H1 (cell line): ENCODE data around the gene MAJIN. TPM values are rescaled to one million over a fixed set of nuclear protein-coding genes. Genes with fewer than 3 reads are reported as not detected.

Experiments
- CTCF ChIA-PET: fragments of 300-600 bp; sonication (Branson Sonifier 250); formaldehyde crosslinking; loops from one replicate; lab custom pipeline; 2021; ENCODE audit not compliant: partially characterized antibody; lab: Charles Lee
- POLR2A ChIA-PET: fragments of 300-600 bp; sonication (Branson Sonifier 250); formaldehyde crosslinking; loops from one replicate; lab custom pipeline; 2021; ENCODE audit warnings: inconsistent platforms; ENCODE audit not compliant: partially characterized antibody; lab: Charles Lee
- DNase-seq, 2 experiments: peaks; one replicate each; pipeline versions ENCODE4 v3.0.0 to v3.0.0-alpha.2; 2010 to 2022; ENCODE audit warnings: low spot score in 2 of 2, low read depth in 1 of 2, mixed read lengths in 1 of 2
- FAIRE-seq: peaks from 2 replicates; lab custom pipeline; 2011; peaks lifted over from hg19 to GRCh38; lab: Jason Lieb, UNC
- H2AFZ ChIP-seq: 2 replicates; pipeline ENCODE4 v1.8.1; 2012; ENCODE audit warnings: low read length, inconsistent platforms
- H2AK5ac ChIP-seq: 2 replicates; pipeline ENCODE4 v1.6.1; 2013; ENCODE audit warnings: low read depth, low read length
- H2BK120ac ChIP-seq: replicated peaks from 2 replicates; pipeline ENCODE3; 2013; ENCODE audit warnings: low read depth, low read length, inconsistent platforms
- H2BK12ac ChIP-seq: 2 replicates; pipeline ENCODE4 v1.6.1; 2013; ENCODE audit warnings: low read depth, low read length
- H2BK15ac ChIP-seq: 2 replicates; pipeline ENCODE4 v1.6.1; 2013; ENCODE audit warnings: low read length
- H2BK20ac ChIP-seq: 2 replicates; pipeline ENCODE4 v1.6.1; 2013; ENCODE audit warnings: low read length
- H2BK5ac ChIP-seq: 2 replicates; pipeline ENCODE4 v1.6.1; 2013; ENCODE audit warnings: low read depth, low read length
- H3K14ac ChIP-seq: 2 replicates; pipeline ENCODE4 v1.6.1; 2013; ENCODE audit warnings: inconsistent platforms; ENCODE audit not compliant: insufficient read length
- H3K18ac ChIP-seq: 2 replicates; pipeline ENCODE4 v1.6.1; 2013; ENCODE audit warnings: low read length; ENCODE audit errors: extremely low read depth
- H3K23ac ChIP-seq: 2 replicates; pipeline ENCODE4 v1.6.1; 2013; ENCODE audit warnings: inconsistent platforms; ENCODE audit not compliant: insufficient read length
- H3K23me2 ChIP-seq: 2 replicates; pipeline ENCODE4 v1.6.1; 2013; ENCODE audit warnings: low read depth, low read length
- H3K27ac ChIP-seq: 2 replicates; pipeline ENCODE4 v1.6.1; 2011; ENCODE audit warnings: low read depth, low read length, inconsistent platforms
- H3K27me3 ChIP-seq, 4 experiments: replicated peaks in 1 of 4; 1 replicate in 1 of 4; 2 replicates in 3 of 4; pipeline versions ENCODE4 v1.6.1 to v1.8.1; 2011 to 2013; ENCODE audit warnings: low read length in 3 of 4, mild to moderate bottlenecking in 3 of 4, inconsistent platforms in 2 of 4, mixed read lengths in 2 of 4, moderate library complexity in 1 of 4; ENCODE audit not compliant: control insufficient read depth in 3 of 4, insufficient read depth in 3 of 4; ENCODE audit errors: extremely low read depth in 1 of 4
- H3K36me3 ChIP-seq, 4 experiments: 2 replicates each; pipeline versions ENCODE4 v1.6.1 to v1.8.1; 2011 to 2013; ENCODE audit warnings: mild to moderate bottlenecking in 4 of 4, low read length in 3 of 4, moderate library complexity in 2 of 4, control low read depth in 1 of 4, inconsistent platforms in 1 of 4; ENCODE audit not compliant: insufficient read depth in 4 of 4, control insufficient read depth in 2 of 4
- H3K4ac ChIP-seq: replicated peaks from 2 replicates; pipeline ENCODE3; 2013; ENCODE audit warnings: low read length, low read depth, mixed read lengths, inconsistent platforms; ENCODE audit not compliant: insufficient read length
- H3K4me1 ChIP-seq, 4 experiments: replicated peaks in 1 of 4; 1 replicate in 1 of 4; 2 replicates in 3 of 4; pipeline versions ENCODE4 v1.6.1 to v1.8.1; 2011 to 2013; ENCODE audit warnings: low read length in 3 of 4, inconsistent platforms in 2 of 4, mixed read lengths in 1 of 4; ENCODE audit not compliant: insufficient read depth in 4 of 4, control insufficient read depth in 3 of 4
- H3K4me2 ChIP-seq, 2 experiments: 2 replicates each; pipeline versions ENCODE4 v1.6.1 to v1.8.1; 2011 to 2013; ENCODE audit warnings: low read depth in 2 of 2, low read length in 2 of 2, control low read depth in 1 of 2, inconsistent platforms in 1 of 2, mild to moderate bottlenecking in 1 of 2; ENCODE audit not compliant: insufficient read depth in 1 of 2
- H3K4me3 ChIP-seq, 4 experiments: fragments of 200-600, 300-600 bp in 1 of 4; sonication (generic), shearing (Covaris generic), sonication (Bioruptor Twin) in 1 of 4; 2 replicates each; pipeline versions ENCODE4 v1.5.1 to v1.8.1; 2011 to 2016; ENCODE audit warnings: low read length in 4 of 4, low read depth in 3 of 4, control low read depth in 2 of 4, inconsistent platforms in 2 of 4, mild to moderate bottlenecking in 2 of 4, mixed read lengths in 1 of 4, moderate library complexity in 1 of 4; ENCODE audit not compliant: insufficient read depth in 2 of 4; ENCODE audit errors: extremely low read depth in 1 of 4
- H3K56ac ChIP-seq: replicated peaks from 2 replicates; pipeline ENCODE3; 2013; ENCODE audit warnings: low read depth, mild to moderate bottlenecking, mixed read lengths, low read length, inconsistent platforms; ENCODE audit not compliant: insufficient read length
- H3K79me1 ChIP-seq: 2 replicates; pipeline ENCODE4 v1.6.1; 2013; ENCODE audit warnings: low read depth, low read length, control low read depth
- H3K79me2 ChIP-seq, 2 experiments: 2 replicates each; pipeline versions ENCODE4 v1.6.1 to v1.8.1; 2012 to 2013; ENCODE audit warnings: low read length in 2 of 2, mild to moderate bottlenecking in 2 of 2, inconsistent platforms in 1 of 2; ENCODE audit not compliant: insufficient read depth in 2 of 2, control insufficient read depth in 1 of 2
- H3K9ac ChIP-seq, 4 experiments: replicated peaks in 1 of 4; 1 replicate in 1 of 4; 2 replicates in 3 of 4; pipeline versions ENCODE4 v1.6.1 to v1.8.1; 2011 to 2013; ENCODE audit warnings: low read depth in 3 of 4, low read length in 3 of 4, control low read depth in 2 of 4, mild to moderate bottlenecking in 2 of 4, moderate library complexity in 2 of 4, inconsistent platforms in 1 of 4; ENCODE audit errors: extremely low read depth in 1 of 4
- H3K9me3 ChIP-seq, 2 experiments: 2 replicates each; pipeline versions ENCODE4 v1.6.1 to v1.8.1; 2012 to 2013; ENCODE audit warnings: mild to moderate bottlenecking in 2 of 2, moderate library complexity in 2 of 2, control low read depth in 1 of 2, inconsistent platforms in 1 of 2, low read depth in 1 of 2, low read length in 1 of 2, mixed read lengths in 1 of 2; ENCODE audit not compliant: insufficient read depth in 2 of 2
- H4K20me1 ChIP-seq, 2 experiments: replicated peaks in 1 of 2; 2 replicates each; pipeline versions ENCODE3 to v1.8.1; 2011 to 2013; ENCODE audit warnings: inconsistent platforms in 2 of 2, low read length in 2 of 2, mild to moderate bottlenecking in 1 of 2; ENCODE audit not compliant: insufficient read depth in 2 of 2, control insufficient read depth in 1 of 2
- H4K5ac ChIP-seq: 2 replicates; pipeline ENCODE4 v1.6.1; 2013; ENCODE audit warnings: low read length, low read depth, mixed read lengths, inconsistent platforms; ENCODE audit not compliant: insufficient read length
- H4K8ac ChIP-seq: 2 replicates; pipeline ENCODE4 v1.8.0; 2013; ENCODE audit warnings: mild to moderate bottlenecking, moderate library complexity, low read length, inconsistent platforms; ENCODE audit not compliant: insufficient read depth; ENCODE audit errors: extremely low read depth
- H4K91ac ChIP-seq: replicated peaks from 2 replicates; pipeline ENCODE3; 2013; ENCODE audit warnings: low read length, mixed read lengths, inconsistent platforms; ENCODE audit not compliant: insufficient read length
- EZH2 ChIP-seq: fragments of 200-600 bp; sonication (generic); IDR thresholded peaks from 2 replicates; pipeline ENCODE4 v1.7.1; 2012; ENCODE audit warnings: low read depth, mild to moderate bottlenecking, moderate library complexity, low read length, inconsistent platforms; ENCODE audit not compliant: severe bottlenecking
- KDM1A ChIP-seq: fragments of 200-600, 300-600 bp; sonication (generic); IDR thresholded peaks from 2 replicates; pipeline ENCODE4 v1.7.1; 2016; ENCODE audit warnings: mild to moderate bottlenecking, low read length, borderline replicate concordance
- WGBS, 2 experiments: shearing (Covaris generic) in 1 of 2; methylation state at CpG; one replicate each; pipeline versions ENCODE4 v1.1.6 to v1.1.7; 2013 to 2015; ENCODE audit warnings: low lambda C conversion rate in 2 of 2, mixed read lengths in 2 of 2, inconsistent platforms in 1 of 2, low coverage in 1 of 2, missing lambda C conversion rate in 1 of 2; ENCODE audit not compliant: insufficient replicate concordance in 2 of 2, insufficient coverage in 1 of 2, insufficient read length in 1 of 2; ENCODE audit errors: extremely low coverage in 1 of 2, missing lambda C conversion rate in 1 of 2; 5-methylcytosine and 5-hydroxymethylcytosine counted together
- polyA plus RNA-seq, 7 experiments: library from polyadenylated mRNA; depleted of rRNA in 3 of 7; stranded (reverse) in 5 of 7; unstranded in 2 of 7; fragments of >200 nt in 5 of 7; fragments of 200-250 nt in 2 of 7; gene quantifications; 1 replicate in 5 of 7; 2 replicates in 1 of 7; 4 replicates in 1 of 7; pipeline versions ENCODE4 v1.2.1 to v1.2.3, GENCODE V29; 2011 to 2013; ENCODE audit warnings: missing spikeins in 2 of 7, mixed read lengths in 2 of 7
- total RNA-seq: library from RNA; stranded (reverse); fragmentation: NEBNext Ultra II Directional; extraction: Animal tissue kit (Norgen Biotek cat#: 25700); gene quantifications from 2 replicates; pipeline ENCODE4 v1.2.1, GENCODE V29; 2021

Gene MAJIN
- total and polyA plus RNA-seq, 2 of the 8 experiments (the other 6 are each of a cell fraction or from before 2014, with no cell fraction given) = not detected

- H3K9ac ChIP-seq = no peak overlapping the region
- no peak overlapping the region for H3K18ac ChIP-seq
- no peak overlapping the region for H3K56ac ChIP-seq
- CTCF ChIA-PET = interaction anchor here (1.2 kb wide), 1 partner anchor 79 kb away, joined by 3 read pairs; no protein-coding TSS in a partner anchor
- no peak overlapping the region for H2AK5ac ChIP-seq
- H2BK12ac ChIP-seq = no peak overlapping the region
- no peaks in the 10 kb centered on the region for H3K79me2 ChIP-seq
- no peaks in the 10 kb centered on the region for H3K79me1 ChIP-seq
- no peaks in the 10 kb centered on the region; a peak in 1 of 8 replicates for H3K36me3 ChIP-seq
- H3K4me3 ChIP-seq = no peak overlapping the region
- H3K23me2 ChIP-seq = peaks cover 2% of the 10 kb centered on the region; the same call in 1 of the 2 replicates
- H3K27me3 ChIP-seq = no peaks in the 10 kb centered on the region; a peak in 1 of 7 replicates
- no peak overlapping the region for H4K91ac ChIP-seq
- no peak overlapping the region for H3K4ac ChIP-seq
- WGBS, 2 experiments = 81% methylated on average over 5 of the region's 5 CpGs; no CpG with 5 or more reads in 1 of the 2 experiments
- no peak overlapping the region for H2BK5ac ChIP-seq
- POLR2A ChIA-PET = no interaction called here
- DNase-seq (no peak), FAIRE-seq (no peak)
- no peak overlapping the region for H2AFZ ChIP-seq
- H3K27ac ChIP-seq = no peak overlapping the region
- no peak overlapping the region for H4K5ac ChIP-seq
- H3K4me1 ChIP-seq = peaks cover 1 to 14% (median 7%) of the 10 kb centered on the region in 4 experiments
- no peak overlapping the region for H2BK20ac ChIP-seq
- TF ChIP-seq KDM1A (0 out of 2 replicates have a peak, but pooled peaks have one; percentile 50), EZH2 (no peak)
- no peak overlapping the region for H4K8ac ChIP-seq
- H2BK120ac ChIP-seq = no peak overlapping the region
- no peaks in the 10 kb centered on the region for H3K9me3 ChIP-seq
- no peak overlapping the region for H2BK15ac ChIP-seq
- H3K23ac ChIP-seq = no peak overlapping the region
- no peak overlapping the region for H3K14ac ChIP-seq
- peaks cover 0 to 4% of the 10 kb centered on the region in 2 experiments for H4K20me1 ChIP-seq
- H3K4me2 ChIP-seq = no peak overlapping the region
These were observed 39.6 kb downstream of the MAJIN start for GRCh38 chr11:64932324-64932723.
